OCI-LY7 (cell line): Measurements from ENCODE around the gene EOMES. TPM values are rescaled to one million over a fixed set of nuclear protein-coding genes. Genes with fewer than 3 reads are reported as not detected.

Source experiments
- BruUV-seq: library from RNA; stranded (reverse); fragments of 400-500 nt; replicated peaks from 2 replicates; lab custom pipeline; 2021; lab: Mats Ljungman, UMichigan
- CTCF ChIA-PET: fragments of 300-600 bp; sonication (Branson Sonifier 250); formaldehyde crosslinking; loops from one replicate; lab custom pipeline; 2022; ENCODE audit warnings: antibody characterized with exemption; ENCODE audit not compliant: unreplicated experiment; lab: Charles Lee
- POLR2A ChIA-PET: fragments of 300-600 bp; sonication (Branson Sonifier 250); formaldehyde crosslinking; loops from one replicate; lab custom pipeline; 2022; ENCODE audit warnings: antibody characterized with exemption; lab: Charles Lee
- DNase-seq: peaks from one replicate; pipeline ENCODE4 v3.0.0-alpha.2; 2015; ENCODE audit warnings: low spot score
- H2AFZ ChIP-seq: fragments of 200-600 bp; sonication (generic), shearing (Covaris generic); 2 replicates; pipeline ENCODE4 v1.6.1; 2014; ENCODE audit warnings: mild to moderate bottlenecking, antibody characterized with exemption, low read length, moderate library complexity
- H3K27ac ChIP-seq: fragments of 200-600 bp; sonication (generic); 2 replicates; pipeline ENCODE4 v1.5.1; 2014; ENCODE audit warnings: mixed run types, low read depth, mild to moderate bottlenecking, moderate library complexity, low read length, inconsistent platforms; ENCODE audit not compliant: poor library complexity, severe bottlenecking
- H3K36me3 ChIP-seq: fragments of 200-600 bp; sonication (generic); 2 replicates; pipeline ENCODE4 v1.6.1; 2014; ENCODE audit warnings: mild to moderate bottlenecking, antibody characterized with exemption, low read length, moderate library complexity, mixed read lengths; ENCODE audit not compliant: insufficient read depth
- H3K4me1 ChIP-seq: fragments of 200-600 bp; sonication (generic); 2 replicates; pipeline ENCODE4 v1.5.1; 2014; ENCODE audit warnings: mild to moderate bottlenecking, low read length; ENCODE audit not compliant: insufficient read depth, poor library complexity, severe bottlenecking
- H3K4me2 ChIP-seq: fragments of 200-600 bp; sonication (generic); 2 replicates; pipeline ENCODE4 v1.6.1; 2014; ENCODE audit warnings: mild to moderate bottlenecking, low read length
- H3K4me3 ChIP-seq: fragments of 200-600 bp; sonication (generic); 2 replicates; pipeline ENCODE4 v1.5.1; 2014; ENCODE audit warnings: mild to moderate bottlenecking, low read depth, low read length; ENCODE audit not compliant: poor library complexity, severe bottlenecking
- H3K79me2 ChIP-seq: fragments of 200-600 bp; sonication (generic); 2 replicates; pipeline ENCODE4 v1.6.1; 2016; ENCODE audit warnings: low read depth, mild to moderate bottlenecking, low read length, moderate library complexity, mixed read lengths; ENCODE audit not compliant: insufficient read depth
- H3K9me2 ChIP-seq: fragments of 200-600 bp; sonication (generic); 2 replicates; pipeline ENCODE4 v1.6.1; 2016; ENCODE audit warnings: mild to moderate bottlenecking, low read length, mixed read lengths; ENCODE audit not compliant: insufficient read depth
- H3K9me3 ChIP-seq: fragments of 200-600 bp; sonication (generic); 2 replicates; pipeline ENCODE4 v1.6.1; 2014; ENCODE audit warnings: mild to moderate bottlenecking, mixed run types, low read length, mixed read lengths
- H4K20me1 ChIP-seq: fragments of 200-600 bp; sonication (generic); 2 replicates; pipeline ENCODE4 v1.6.1; 2014; ENCODE audit warnings: mild to moderate bottlenecking, antibody characterized with exemption, low read length, moderate library complexity, mixed read lengths; ENCODE audit not compliant: insufficient read depth
- EZH2phosphoT487 ChIP-seq: fragments of 200-600 bp; sonication (generic); IDR thresholded peaks from 2 replicates; pipeline ENCODE4 v1.6.1; 2018; ENCODE audit warnings: low read depth, borderline replicate concordance, mild to moderate bottlenecking, mixed run types, antibody characterized with exemption, low read length, moderate library complexity, mixed read lengths
- intact Hi-C: fragments of 100-400 bp; cut with micrococcal nuclease; formaldehyde crosslinking; loops from one replicate; pipeline ENCODE4 v1.10.0; 2022; ENCODE audit not compliant: unreplicated experiment
- total RNA-seq, 2 experiments: library from RNA; depleted of rRNA in 1 of 2; stranded (reverse); fragments of >200 nt in 1 of 2; shearing (Covaris generic) in 1 of 2; gene quantifications; 2 replicates each; pipeline ENCODE4 v1.2.3, GENCODE V29; 2014 to 2022
- TF ChIP-seq, protein P1 (sequence below): fragments of 200-600 bp; sonication (generic); conservative IDR thresholded peaks from 2 replicates; pipeline ENCODE4 v1.5.1; 2014; ENCODE audit warnings: mild to moderate bottlenecking, antibody characterized with exemption, low read length, moderate library complexity, mixed read lengths

EOMES gene
- total RNA-seq, 2 experiments from 2014 or later, result not detected

DNA sequence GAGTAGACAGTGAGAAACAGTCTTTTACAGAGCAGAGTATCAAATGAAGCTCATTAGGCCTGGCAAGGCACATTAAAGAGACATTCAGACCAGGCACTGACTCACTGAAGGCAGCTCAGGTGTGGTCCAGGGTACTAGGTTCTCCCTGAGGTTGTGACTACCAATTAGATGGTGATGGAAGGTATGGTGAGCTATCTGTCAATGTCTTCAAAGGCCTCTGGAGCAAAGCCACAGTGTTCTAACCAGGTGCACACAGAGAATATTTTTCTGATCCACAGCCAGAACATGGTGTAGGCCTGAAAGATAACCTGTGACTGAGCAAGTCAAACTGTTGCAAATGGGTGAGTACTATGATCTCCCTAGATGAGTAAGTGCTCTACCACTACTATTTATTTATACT is 51.5 kb downstream of the EOMES start:
- Histone ChIP-seq H3K4me3 (no peak overlapping the region), H3K4me1 (peaks cover 8% of the 10 kb centered on the region), H3K9me2 (no peaks in the 10 kb centered on the region), H2AFZ (no peak overlapping the region), H3K9me3 (no peaks in the 10 kb centered on the region), H3K27ac (no peak overlapping the region), H3K4me2 (no peak overlapping the region), H3K79me2 (no peaks in the 10 kb centered on the region), H4K20me1 (no peaks in the 10 kb centered on the region), H3K36me3 (no peaks in the 10 kb centered on the region)
- TF ChIP-seq, protein P1, sequence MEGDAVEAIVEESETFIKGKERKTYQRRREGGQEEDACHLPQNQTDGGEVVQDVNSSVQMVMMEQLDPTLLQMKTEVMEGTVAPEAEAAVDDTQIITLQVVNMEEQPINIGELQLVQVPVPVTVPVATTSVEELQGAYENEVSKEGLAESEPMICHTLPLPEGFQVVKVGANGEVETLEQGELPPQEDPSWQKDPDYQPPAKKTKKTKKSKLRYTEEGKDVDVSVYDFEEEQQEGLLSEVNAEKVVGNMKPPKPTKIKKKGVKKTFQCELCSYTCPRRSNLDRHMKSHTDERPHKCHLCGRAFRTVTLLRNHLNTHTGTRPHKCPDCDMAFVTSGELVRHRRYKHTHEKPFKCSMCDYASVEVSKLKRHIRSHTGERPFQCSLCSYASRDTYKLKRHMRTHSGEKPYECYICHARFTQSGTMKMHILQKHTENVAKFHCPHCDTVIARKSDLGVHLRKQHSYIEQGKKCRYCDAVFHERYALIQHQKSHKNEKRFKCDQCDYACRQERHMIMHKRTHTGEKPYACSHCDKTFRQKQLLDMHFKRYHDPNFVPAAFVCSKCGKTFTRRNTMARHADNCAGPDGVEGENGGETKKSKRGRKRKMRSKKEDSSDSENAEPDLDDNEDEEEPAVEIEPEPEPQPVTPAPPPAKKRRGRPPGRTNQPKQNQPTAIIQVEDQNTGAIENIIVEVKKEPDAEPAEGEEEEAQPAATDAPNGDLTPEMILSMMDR, result no peak
- TF ChIP-seq EZH2phosphoT487, result no peak
- ChIA-PET POLR2A (interaction anchor here (0.9 to 1.1 kb wide), 2 partner anchors 9 to 10 kb away, joined by 3 read pairs; no protein-coding TSS in a partner anchor), CTCF (no interaction called here)
- no peak for DNase-seq
- intact Hi-C loops, result loop anchor here (10.0 kb wide), 1 partner anchor 186 kb away; the partner anchor contains the start of gene SLC4A7
- BruUV-seq, result no TSS peak

- Histone ChIP-seq H3K4me1 (peaks cover 8% of the 10 kb centered on the region), H3K9me2 (no peaks in the 10 kb centered on the region), H2AFZ (no peak overlapping the region), H3K27ac (no peak overlapping the region), H3K36me3 (no peaks in the 10 kb centered on the region), H4K20me1 (no peaks in the 10 kb centered on the region), H3K4me2 (no peak overlapping the region), H3K4me3 (no peak overlapping the region), H3K79me2 (no peaks in the 10 kb centered on the region), H3K9me3 (no peaks in the 10 kb centered on the region)
- no peak for DNase-seq
- intact Hi-C loops, result no loop called here
- TF ChIP-seq, protein P1, result no peak
- no peak for TF ChIP-seq EZH2phosphoT487
- BruUV-seq, result no TSS peak
- POLR2A ChIA-PET, result interaction anchor here (0.9 to 1.1 kb wide), 2 partner anchors 8 to 11 kb away, joined by 3 read pairs; no protein-coding TSS in a partner anchor
- CTCF ChIA-PET, result no interaction called here
Measured at GRCh38 chr3:27669591-27669990, 52.5 kb downstream of the EOMES start.

DNA sequence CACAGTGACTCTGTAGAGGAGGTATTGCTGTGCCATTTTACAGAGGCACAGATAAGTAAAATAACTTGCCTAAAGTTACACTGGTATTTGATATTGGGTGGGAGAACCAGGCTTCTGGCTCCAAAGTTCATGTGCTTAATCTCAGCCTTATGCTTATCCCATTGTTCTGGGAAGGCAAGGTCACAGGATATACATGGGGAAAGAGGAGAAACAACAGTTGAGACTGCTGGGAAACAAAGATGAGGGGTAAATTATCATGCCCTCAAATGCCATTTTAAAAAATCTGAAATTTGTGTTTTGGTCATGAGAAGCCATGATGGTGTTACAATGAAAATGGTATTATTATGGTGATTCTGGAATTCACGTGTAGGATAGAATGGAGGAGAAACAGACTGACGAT is 54.4 kb downstream of the EOMES start:
- Histone ChIP-seq H3K9me2 (no peaks in the 10 kb centered on the region), H4K20me1 (no peaks in the 10 kb centered on the region), H3K79me2 (no peaks in the 10 kb centered on the region), H3K4me3 (no peak overlapping the region), H2AFZ (no peak overlapping the region), H3K4me2 (no peak overlapping the region), H3K4me1 (peaks cover 8% of the 10 kb centered on the region), H3K9me3 (no peaks in the 10 kb centered on the region), H3K36me3 (no peaks in the 10 kb centered on the region), H3K27ac (no peak overlapping the region)
- intact Hi-C loops, result no loop called here
- DNase-seq, result no peak
- POLR2A ChIA-PET, result interaction anchor here (0.6 kb wide), 1 partner anchor 475 kb away, joined by 3 read pairs; no protein-coding TSS in a partner anchor
- CTCF ChIA-PET, result no interaction called here
- no TSS peak for BruUV-seq
- no peak for TF ChIP-seq EZH2phosphoT487
- TF ChIP-seq, protein P1, result no peak
